Measurements from ENCODE around the gene BOLA2B.

- TF ChIP-seq, protein P1, sequence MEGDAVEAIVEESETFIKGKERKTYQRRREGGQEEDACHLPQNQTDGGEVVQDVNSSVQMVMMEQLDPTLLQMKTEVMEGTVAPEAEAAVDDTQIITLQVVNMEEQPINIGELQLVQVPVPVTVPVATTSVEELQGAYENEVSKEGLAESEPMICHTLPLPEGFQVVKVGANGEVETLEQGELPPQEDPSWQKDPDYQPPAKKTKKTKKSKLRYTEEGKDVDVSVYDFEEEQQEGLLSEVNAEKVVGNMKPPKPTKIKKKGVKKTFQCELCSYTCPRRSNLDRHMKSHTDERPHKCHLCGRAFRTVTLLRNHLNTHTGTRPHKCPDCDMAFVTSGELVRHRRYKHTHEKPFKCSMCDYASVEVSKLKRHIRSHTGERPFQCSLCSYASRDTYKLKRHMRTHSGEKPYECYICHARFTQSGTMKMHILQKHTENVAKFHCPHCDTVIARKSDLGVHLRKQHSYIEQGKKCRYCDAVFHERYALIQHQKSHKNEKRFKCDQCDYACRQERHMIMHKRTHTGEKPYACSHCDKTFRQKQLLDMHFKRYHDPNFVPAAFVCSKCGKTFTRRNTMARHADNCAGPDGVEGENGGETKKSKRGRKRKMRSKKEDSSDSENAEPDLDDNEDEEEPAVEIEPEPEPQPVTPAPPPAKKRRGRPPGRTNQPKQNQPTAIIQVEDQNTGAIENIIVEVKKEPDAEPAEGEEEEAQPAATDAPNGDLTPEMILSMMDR (IDR thresholded peaks at IDR 0.05; ENCODE audit: poor library complexity, severe bottlenecking) = no peak
- TF ChIP-seq EZH2 (IDR thresholded peaks at IDR 0.05; ENCODE audit: borderline replicate concordance, insufficient read depth, low read length, poor library complexity, severe bottlenecking) (no peak), TAF1 (IDR thresholded peaks at IDR 0.05; ENCODE audit: low read depth) (no peak), MXI1 (conservative IDR thresholded peaks at IDR 0.05; ENCODE audit: poor library complexity, severe bottlenecking) (no peak), EP300 (conservative IDR thresholded peaks at IDR 0.05; ENCODE audit: poor library complexity, severe bottlenecking) (no peak)
Observed at GRCh38 chr16:30179931-30180330, 13.5 kb downstream of the BOLA2B start.

All from neural cell (in vitro differentiated cells).